HEK293 (cell line): ENCODE measurements around the gene TMEM62.

ENCODE experiments used
- CTCF ChIA-PET: fragments of 350-600 bp; formaldehyde crosslinking; extraction: SDS; loops from one replicate; lab custom pipeline; 2021; ENCODE audit warnings: antibody characterized with exemption; lab: Yijun Ruan, JAX
- POLR2A ChIA-PET: fragments of 300-600 bp; formaldehyde crosslinking; extraction: SDS; loops from one replicate; lab custom pipeline; 2020; ENCODE audit warnings: antibody characterized with exemption, inconsistent platforms; lab: Yijun Ruan, JAX
- H3K27ac ChIP-seq: fragments of 200-500 bp; sonication (Bioruptor generic); 2 replicates; pipeline ENCODE4 v1.5.1; 2014; ENCODE audit warnings: low read depth, low read length, control low read depth, inconsistent platforms; ENCODE audit errors: extremely low read depth
- H3K36me3 ChIP-seq, 2 experiments: fragments of 200-500 bp in 1 of 2; sonication (Bioruptor generic) in 1 of 2; 1 replicate in 1 of 2; 2 replicates in 1 of 2; pipeline ENCODE4 v1.5.1; 2014 to 2017; ENCODE audit warnings: inconsistent platforms in 2 of 2, low read length in 2 of 2; ENCODE audit not compliant: control insufficient read depth in 2 of 2, insufficient read depth in 1 of 2
- H3K4me1 ChIP-seq: fragments of 200-500 bp; sonication (Bioruptor generic); 2 replicates; pipeline ENCODE4 v1.5.1; 2014; ENCODE audit warnings: mild to moderate bottlenecking, low read length, inconsistent platforms; ENCODE audit not compliant: control insufficient read depth, insufficient read depth
- H3K4me3 ChIP-seq: 2 replicates; pipeline ENCODE4 v1.5.1; 2011; ENCODE audit warnings: low read depth, mild to moderate bottlenecking, control low read depth, low read length, moderate library complexity
- H3K9me3 ChIP-seq: fragments of 200-500 bp; sonication (Bioruptor generic); 2 replicates; pipeline ENCODE4 v1.5.1; 2014; ENCODE audit warnings: low read depth, low read length, inconsistent platforms; ENCODE audit not compliant: control insufficient read depth, insufficient read depth
- HOXC10 ChIP-seq: sonication (generic); formaldehyde crosslinking; IDR thresholded peaks from 2 replicates; pipeline ENCODE4 v1.8.1; 2023; ENCODE audit warnings: mild to moderate bottlenecking, missing genetic modification reagents
- SCRT2 ChIP-seq: fragments of 450-650 bp; formaldehyde crosslinking; IDR thresholded peaks from 2 replicates; pipeline ENCODE4 v1.5.1; 2016; ENCODE audit warnings: missing biosample characterization, missing genetic modification characterization
- SETDB1 ChIP-seq: IDR thresholded peaks from one replicate; pipeline ENCODE4 v1.6.1; 2017; ENCODE audit warnings: mild to moderate bottlenecking, low read length, moderate library complexity, mixed read lengths; ENCODE audit not compliant: insufficient read length
- SP7 ChIP-seq: fragments of 450-650 bp; formaldehyde crosslinking; IDR thresholded peaks from 2 replicates; pipeline ENCODE4 v1.5.1; 2016; ENCODE audit warnings: missing biosample characterization, missing genetic modification characterization
- ZBTB48 ChIP-seq: fragments of 450-650 bp; formaldehyde crosslinking; IDR thresholded peaks from 2 replicates; pipeline ENCODE4 v1.5.1; 2016; ENCODE audit warnings: missing biosample characterization, missing genetic modification characterization
- ZFHX2 ChIP-seq: fragments of 450-650 bp; formaldehyde crosslinking; conservative IDR thresholded peaks from 2 replicates; pipeline ENCODE4 v1.5.1; 2016; ENCODE audit warnings: missing biosample characterization, missing genetic modification characterization
- ZNF10 ChIP-seq: fragments of 450-650 bp; formaldehyde crosslinking; IDR thresholded peaks from 2 replicates; pipeline ENCODE4 v1.5.1; 2017; ENCODE audit warnings: missing biosample characterization, missing genetic modification characterization
- ZNF114 ChIP-seq: fragments of 450-650 bp; formaldehyde crosslinking; IDR thresholded peaks from 2 replicates; pipeline ENCODE4 v1.5.0; 2017; ENCODE audit warnings: missing biosample characterization, missing genetic modification characterization
- ZNF2 ChIP-seq: fragments of 450-650 bp; formaldehyde crosslinking; IDR thresholded peaks from 2 replicates; pipeline ENCODE4 v1.5.1; 2016; ENCODE audit warnings: missing biosample characterization, missing genetic modification characterization
- ZNF24 ChIP-seq: fragments of 450-650 bp; formaldehyde crosslinking; IDR thresholded peaks from 2 replicates; pipeline ENCODE4 v1.5.1; 2016; ENCODE audit warnings: missing biosample characterization, missing genetic modification characterization
- ZNF354C ChIP-seq: fragments of 450-650 bp; formaldehyde crosslinking; IDR thresholded peaks from 2 replicates; pipeline ENCODE4 v1.5.1; 2016; ENCODE audit warnings: missing biosample characterization, missing genetic modification characterization, low read depth, borderline replicate concordance
- ZNF404 ChIP-seq: fragments of 450-650 bp; formaldehyde crosslinking; IDR thresholded peaks from 2 replicates; pipeline ENCODE4 v1.5.1; 2017; ENCODE audit warnings: missing biosample characterization, missing genetic modification characterization
- ZNF501 ChIP-seq: fragments of 450-650 bp; formaldehyde crosslinking; IDR thresholded peaks from 2 replicates; pipeline ENCODE4 v1.5.1; 2016; ENCODE audit warnings: missing biosample characterization, missing genetic modification characterization
- ZNF521 ChIP-seq: fragments of 450-650 bp; formaldehyde crosslinking; IDR thresholded peaks from 2 replicates; pipeline ENCODE4 v1.5.1; 2017; ENCODE audit warnings: missing biosample characterization, mild to moderate bottlenecking, missing genetic modification characterization
- ZNF596 ChIP-seq: fragments of 450-650 bp; IDR thresholded peaks from 2 replicates; pipeline ENCODE4 v1.5.0; 2018; ENCODE audit warnings: missing biosample characterization, mild to moderate bottlenecking, missing genetic modification characterization, moderate library complexity
- ZNF626 ChIP-seq: fragments of 450-650 bp; sonication (Bioruptor Pico); formaldehyde crosslinking; IDR thresholded peaks from 2 replicates; pipeline ENCODE4 v1.5.1; 2018; ENCODE audit warnings: missing biosample characterization, missing genetic modification characterization, inconsistent platforms
- ZNF791 ChIP-seq: fragments of 450-650 bp; formaldehyde crosslinking; IDR thresholded peaks from 2 replicates; pipeline ENCODE4 v1.5.1; 2016; ENCODE audit warnings: missing biosample characterization, missing genetic modification characterization
- ZSCAN30 ChIP-seq: fragments of 450-650 bp; IDR thresholded peaks from 2 replicates; pipeline ENCODE4 v1.5.1; 2018; ENCODE audit warnings: missing biosample characterization, mild to moderate bottlenecking, missing genetic modification characterization, moderate library complexity
- TF ChIP-seq, protein P1 (sequence below): fragments of 450-650 bp; formaldehyde crosslinking; IDR thresholded peaks from 2 replicates; pipeline ENCODE4 v1.5.1; 2016; ENCODE audit warnings: missing biosample characterization, missing genetic modification characterization
- TF ChIP-seq, protein P2 (sequence below): fragments of 450-650 bp; formaldehyde crosslinking; IDR thresholded peaks from 2 replicates; pipeline ENCODE4 v1.5.1; 2016; ENCODE audit warnings: missing biosample characterization, missing genetic modification characterization
- TF ChIP-seq, protein P3 (sequence below): fragments of 450-650 bp; formaldehyde crosslinking; IDR thresholded peaks from 2 replicates; pipeline ENCODE4 v1.5.1; 2017; ENCODE audit warnings: missing biosample characterization, missing genetic modification characterization
- TF ChIP-seq, protein P4 (sequence below): fragments of 450-650 bp; formaldehyde crosslinking; IDR thresholded peaks from 2 replicates; pipeline ENCODE4 v1.5.1; 2017; ENCODE audit warnings: missing biosample characterization, mild to moderate bottlenecking, missing genetic modification characterization, moderate library complexity
- TF ChIP-seq, protein P5 (sequence below): fragments of 450-650 bp; formaldehyde crosslinking; IDR thresholded peaks from 2 replicates; pipeline ENCODE4 v1.5.1; 2016; ENCODE audit warnings: missing biosample characterization, missing genetic modification characterization
- TF ChIP-seq, protein P6 (sequence below): fragments of 450-650 bp; formaldehyde crosslinking; IDR thresholded peaks from 2 replicates; pipeline ENCODE4 v1.5.1; 2016; ENCODE audit warnings: missing biosample characterization, missing genetic modification characterization

Gene TMEM62

DNA sequence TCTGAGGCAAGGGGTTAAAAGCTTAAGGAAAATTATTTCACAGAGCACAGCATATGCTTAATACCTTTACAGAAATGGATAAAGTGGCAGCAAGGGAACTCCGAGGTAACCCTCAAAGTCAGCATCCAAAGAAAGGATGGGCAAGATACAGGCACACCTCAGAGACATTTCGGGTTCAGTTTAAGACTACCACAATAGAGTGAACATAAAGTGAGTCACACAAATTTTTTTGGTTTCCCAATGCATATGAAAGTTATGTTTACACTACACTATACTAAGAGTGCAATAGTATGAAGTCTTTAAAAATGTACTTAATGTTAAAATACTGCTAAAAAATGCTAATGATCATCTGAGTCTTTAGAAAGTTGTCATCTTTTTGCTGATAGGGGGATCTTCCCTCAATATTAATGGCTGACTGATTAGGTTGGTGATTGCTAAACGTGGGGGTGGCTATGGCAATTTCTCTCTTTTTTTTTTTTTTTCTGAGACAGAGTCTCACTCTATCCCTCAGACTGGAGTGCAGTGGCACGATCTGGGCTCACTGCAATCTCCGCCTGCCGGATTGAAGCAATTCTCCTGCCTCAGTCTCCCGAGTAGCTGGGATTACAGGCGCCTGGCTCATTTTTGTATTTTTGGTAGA lies 37.6 kb upstream of the TMEM62 start:
- Histone ChIP-seq H3K9me3 (no peaks in the 10 kb centered on the region), H3K36me3 (peaks cover 7 to 22% of the 10 kb centered on the region in 2 experiments; a peak in 2 of 3 replicates), H3K27ac (no peak overlapping the region), H3K4me3 (no peak overlapping the region), H3K4me1 (no peaks in the 10 kb centered on the region)
- TF ChIP-seq, protein P1, sequence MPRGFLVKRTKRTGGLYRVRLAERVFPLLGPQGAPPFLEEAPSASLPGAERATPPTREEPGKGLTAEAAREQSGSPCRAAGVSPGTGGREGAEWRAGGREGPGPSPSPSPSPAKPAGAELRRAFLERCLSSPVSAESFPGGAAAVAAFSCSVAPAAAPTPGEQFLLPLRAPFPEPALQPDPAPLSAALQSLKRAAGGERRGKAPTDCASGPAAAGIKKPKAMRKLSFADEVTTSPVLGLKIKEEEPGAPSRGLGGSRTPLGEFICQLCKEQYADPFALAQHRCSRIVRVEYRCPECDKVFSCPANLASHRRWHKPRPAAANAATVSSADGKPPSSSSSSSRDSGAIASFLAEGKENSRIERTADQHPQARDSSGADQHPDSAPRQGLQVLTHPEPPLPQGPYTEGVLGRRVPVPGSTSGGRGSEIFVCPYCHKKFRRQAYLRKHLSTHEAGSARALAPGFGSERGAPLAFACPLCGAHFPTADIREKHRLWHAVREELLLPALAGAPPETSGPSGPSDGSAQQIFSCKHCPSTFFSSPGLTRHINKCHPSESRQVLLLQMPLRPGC = no peak
- no peak for TF ChIP-seq ZNF501 (tag by site-specific recombination)
- no peak for TF ChIP-seq ZNF2 (tag by site-specific recombination)
- no peak for TF ChIP-seq ZNF24 (tag by site-specific recombination)
- TF ChIP-seq, protein P2, sequence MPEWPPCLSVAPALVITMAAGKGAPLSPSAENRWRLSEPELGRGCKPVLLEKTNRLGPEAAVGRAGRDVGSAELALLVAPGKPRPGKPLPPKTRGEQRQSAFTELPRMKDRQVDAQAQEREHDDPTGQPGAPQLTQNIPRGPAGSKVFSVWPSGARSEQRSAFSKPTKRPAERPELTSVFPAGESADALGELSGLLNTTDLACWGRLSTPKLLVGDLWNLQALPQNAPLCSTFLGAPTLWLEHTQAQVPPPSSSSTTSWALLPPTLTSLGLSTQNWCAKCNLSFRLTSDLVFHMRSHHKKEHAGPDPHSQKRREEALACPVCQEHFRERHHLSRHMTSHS (tag by site-specific recombination) = no peak
- no peak for TF ChIP-seq HOXC10 (CRISPR knock-in tag)
- TF ChIP-seq, protein P3, sequence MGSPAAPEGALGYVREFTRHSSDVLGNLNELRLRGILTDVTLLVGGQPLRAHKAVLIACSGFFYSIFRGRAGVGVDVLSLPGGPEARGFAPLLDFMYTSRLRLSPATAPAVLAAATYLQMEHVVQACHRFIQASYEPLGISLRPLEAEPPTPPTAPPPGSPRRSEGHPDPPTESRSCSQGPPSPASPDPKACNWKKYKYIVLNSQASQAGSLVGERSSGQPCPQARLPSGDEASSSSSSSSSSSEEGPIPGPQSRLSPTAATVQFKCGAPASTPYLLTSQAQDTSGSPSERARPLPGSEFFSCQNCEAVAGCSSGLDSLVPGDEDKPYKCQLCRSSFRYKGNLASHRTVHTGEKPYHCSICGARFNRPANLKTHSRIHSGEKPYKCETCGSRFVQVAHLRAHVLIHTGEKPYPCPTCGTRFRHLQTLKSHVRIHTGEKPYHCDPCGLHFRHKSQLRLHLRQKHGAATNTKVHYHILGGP (tag by site-specific recombination) = no peak
- ChIA-PET CTCF (interaction anchor here (1.3 kb wide), 1 partner anchor 8 kb away, joined by 7 read pairs; no protein-coding TSS in a partner anchor), POLR2A (interaction anchor here (0.7 to 1.0 kb wide), 2 partner anchors 10 to 33 kb away, joined by 3 to 5 read pairs; no protein-coding TSS in a partner anchor)

DNA sequence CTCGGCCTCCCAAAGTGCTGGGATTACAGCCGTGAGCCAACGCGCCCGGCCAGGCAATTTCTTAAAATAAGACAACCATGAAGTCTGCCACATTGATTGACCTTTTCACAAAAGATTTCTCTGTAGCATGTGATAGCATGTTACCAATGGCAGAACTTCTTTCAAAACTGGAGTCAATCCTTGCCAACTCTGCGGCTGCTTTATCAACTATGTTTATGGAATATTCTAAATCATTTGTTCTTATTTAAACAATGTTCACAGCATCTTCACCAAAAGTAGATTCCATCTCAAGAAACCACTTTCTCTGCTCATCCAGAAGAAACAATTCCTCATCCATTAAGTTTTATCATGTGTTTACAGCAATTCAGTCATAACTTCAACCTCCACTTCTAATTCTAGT lies 37.0 kb upstream of the TMEM62 start:
- ChIA-PET CTCF (no interaction called here), POLR2A (no interaction called here)
- no peaks in the 10 kb centered on the region for H3K4me1 ChIP-seq
- H3K27ac ChIP-seq = no peak overlapping the region
- TF ChIP-seq ZBTB48 (tag by site-specific recombination) (no peak), ZNF24 (tag by site-specific recombination) (no peak)
- TF ChIP-seq, all 188 proteins: peak for 0
- no peak overlapping the region for H3K4me3 ChIP-seq
- no peaks in the 10 kb centered on the region for H3K9me3 ChIP-seq
- H3K36me3 ChIP-seq = peaks cover 7 to 28% of the 10 kb centered on the region in 2 experiments; a peak in 2 of 3 replicates

DNA sequence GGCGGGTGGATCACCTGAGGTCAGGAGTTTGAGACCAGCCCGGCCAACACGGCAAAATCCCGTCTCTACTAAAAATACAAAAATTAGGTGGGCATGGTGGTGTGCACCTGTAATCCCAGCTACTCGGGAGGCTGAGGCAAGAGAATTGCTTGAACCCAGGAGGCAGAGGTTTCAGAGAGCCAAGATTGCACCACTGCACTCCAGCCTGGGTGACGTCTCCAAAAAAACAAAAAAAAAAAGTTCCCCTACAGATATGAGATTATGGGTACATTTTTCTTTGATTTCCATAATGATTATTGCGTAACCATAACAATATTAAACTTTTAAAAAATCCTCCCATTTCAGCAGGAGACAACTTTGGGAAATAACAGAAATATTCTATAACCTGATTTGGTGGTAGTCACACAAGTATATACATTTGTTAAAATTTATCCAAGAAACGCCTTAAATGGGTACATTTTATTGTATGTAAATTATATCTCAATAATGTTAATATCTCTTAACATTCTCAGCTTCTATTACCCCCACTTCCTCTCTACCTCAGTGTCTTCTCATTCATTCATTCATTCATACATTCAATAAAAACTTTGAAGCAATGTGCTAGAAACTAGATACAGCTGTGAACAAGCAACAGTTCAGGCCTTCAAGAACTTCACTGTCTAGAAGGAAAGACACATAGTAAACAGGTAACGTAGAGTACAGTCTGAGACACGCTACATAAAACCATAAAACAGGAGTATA lies 34.1 kb upstream of the TMEM62 start:
- H3K4me1 ChIP-seq = no peaks in the 10 kb centered on the region
- peaks cover 7 to 42% of the 10 kb centered on the region in 2 experiments; a peak in 2 of 3 replicates for H3K36me3 ChIP-seq
- ChIA-PET POLR2A (interaction anchor here (0.6 kb wide), 1 partner anchor 86 kb away, joined by 3 read pairs; the partner anchor contains the start of gene CCNDBP1), CTCF (no interaction called here)
- H3K4me3 ChIP-seq = no peak overlapping the region
- H3K9me3 ChIP-seq = no peaks in the 10 kb centered on the region
- H3K27ac ChIP-seq = no peak overlapping the region
- TF ChIP-seq ZNF10 (tag by site-specific recombination) (no peak), ZNF626 (no peak), ZNF354C (no peak), ZNF596 (tag by site-specific recombination) (no peak), SCRT2 (tag by site-specific recombination) (no peak), SP7 (tag by site-specific recombination) (no peak), ZNF114 (tag by site-specific recombination) (no peak), SETDB1 (no peak), ZNF404 (tag by site-specific recombination) (no peak), ZSCAN30 (tag by site-specific recombination) (no peak), ZNF791 (tag by site-specific recombination) (no peak), ZNF521 (tag by site-specific recombination) (no peak), ZFHX2 (tag by site-specific recombination) (no peak)
- TF ChIP-seq, protein P4, sequence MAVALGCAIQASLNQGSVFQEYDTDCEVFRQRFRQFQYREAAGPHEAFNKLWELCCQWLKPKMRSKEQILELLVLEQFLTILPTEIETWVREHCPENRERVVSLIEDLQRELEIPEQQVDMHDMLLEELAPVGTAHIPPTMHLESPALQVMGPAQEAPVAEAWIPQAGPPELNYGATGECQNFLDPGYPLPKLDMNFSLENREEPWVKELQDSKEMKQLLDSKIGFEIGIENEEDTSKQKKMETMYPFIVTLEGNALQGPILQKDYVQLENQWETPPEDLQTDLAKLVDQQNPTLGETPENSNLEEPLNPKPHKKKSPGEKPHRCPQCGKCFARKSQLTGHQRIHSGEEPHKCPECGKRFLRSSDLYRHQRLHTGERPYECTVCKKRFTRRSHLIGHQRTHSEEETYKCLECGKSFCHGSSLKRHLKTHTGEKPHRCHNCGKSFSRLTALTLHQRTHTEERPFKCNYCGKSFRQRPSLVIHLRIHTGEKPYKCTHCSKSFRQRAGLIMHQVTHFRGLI (tag by site-specific recombination) = no peak
- TF ChIP-seq, protein P5, sequence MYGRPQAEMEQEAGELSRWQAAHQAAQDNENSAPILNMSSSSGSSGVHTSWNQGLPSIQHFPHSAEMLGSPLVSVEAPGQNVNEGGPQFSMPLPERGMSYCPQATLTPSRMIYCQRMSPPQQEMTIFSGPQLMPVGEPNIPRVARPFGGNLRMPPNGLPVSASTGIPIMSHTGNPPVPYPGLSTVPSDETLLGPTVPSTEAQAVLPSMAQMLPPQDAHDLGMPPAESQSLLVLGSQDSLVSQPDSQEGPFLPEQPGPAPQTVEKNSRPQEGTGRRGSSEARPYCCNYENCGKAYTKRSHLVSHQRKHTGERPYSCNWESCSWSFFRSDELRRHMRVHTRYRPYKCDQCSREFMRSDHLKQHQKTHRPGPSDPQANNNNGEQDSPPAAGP = no peak
- TF ChIP-seq, protein P6, sequence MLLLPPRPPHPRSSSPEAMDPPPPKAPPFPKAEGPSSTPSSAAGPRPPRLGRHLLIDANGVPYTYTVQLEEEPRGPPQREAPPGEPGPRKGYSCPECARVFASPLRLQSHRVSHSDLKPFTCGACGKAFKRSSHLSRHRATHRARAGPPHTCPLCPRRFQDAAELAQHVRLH (tag by site-specific recombination) = no peak
